Measurements from ENCODE around the gene GON7.

DNA sequence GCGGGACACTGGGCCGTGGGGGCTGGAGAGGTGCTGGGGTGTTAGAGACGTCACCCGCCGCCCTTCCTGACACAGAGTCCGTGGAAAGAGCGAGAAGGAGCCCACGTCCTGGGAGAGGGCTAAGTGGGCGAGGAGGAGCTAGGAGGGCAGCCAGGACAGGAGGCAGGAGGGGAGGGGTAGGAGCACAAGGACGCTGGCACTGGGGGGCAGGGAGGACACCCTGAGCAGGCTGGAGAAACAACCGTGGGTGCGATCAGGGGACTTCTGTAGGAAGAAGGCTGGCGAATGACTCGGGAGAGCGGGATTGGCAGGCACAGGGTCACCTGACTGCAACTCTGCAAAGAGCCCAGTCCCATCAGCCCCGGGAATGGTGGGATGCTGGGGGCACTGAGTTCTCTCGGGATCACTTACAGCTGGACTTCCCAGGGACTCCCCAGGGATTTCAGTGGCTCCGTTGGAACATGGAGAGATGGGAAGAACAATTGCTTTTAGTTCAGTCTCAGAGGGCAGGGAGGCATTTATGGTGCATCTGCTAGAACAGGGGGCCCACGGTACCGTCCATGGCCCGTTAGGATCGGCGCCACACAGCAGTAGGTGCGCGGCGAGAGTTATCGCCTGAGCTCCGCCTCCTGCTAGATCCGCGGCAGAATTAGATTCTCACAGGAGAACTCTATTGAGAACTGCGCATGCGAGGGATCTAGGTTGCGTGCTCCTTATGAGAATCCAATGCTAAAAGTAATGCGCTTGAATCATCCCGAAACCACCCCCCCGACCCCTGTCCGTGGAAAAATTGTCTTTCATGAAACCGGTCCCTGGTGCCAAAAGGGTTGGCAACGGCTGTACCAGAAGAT, 24.5 kb upstream of the GON7 start:
- TF ChIP-seq, protein P1, sequence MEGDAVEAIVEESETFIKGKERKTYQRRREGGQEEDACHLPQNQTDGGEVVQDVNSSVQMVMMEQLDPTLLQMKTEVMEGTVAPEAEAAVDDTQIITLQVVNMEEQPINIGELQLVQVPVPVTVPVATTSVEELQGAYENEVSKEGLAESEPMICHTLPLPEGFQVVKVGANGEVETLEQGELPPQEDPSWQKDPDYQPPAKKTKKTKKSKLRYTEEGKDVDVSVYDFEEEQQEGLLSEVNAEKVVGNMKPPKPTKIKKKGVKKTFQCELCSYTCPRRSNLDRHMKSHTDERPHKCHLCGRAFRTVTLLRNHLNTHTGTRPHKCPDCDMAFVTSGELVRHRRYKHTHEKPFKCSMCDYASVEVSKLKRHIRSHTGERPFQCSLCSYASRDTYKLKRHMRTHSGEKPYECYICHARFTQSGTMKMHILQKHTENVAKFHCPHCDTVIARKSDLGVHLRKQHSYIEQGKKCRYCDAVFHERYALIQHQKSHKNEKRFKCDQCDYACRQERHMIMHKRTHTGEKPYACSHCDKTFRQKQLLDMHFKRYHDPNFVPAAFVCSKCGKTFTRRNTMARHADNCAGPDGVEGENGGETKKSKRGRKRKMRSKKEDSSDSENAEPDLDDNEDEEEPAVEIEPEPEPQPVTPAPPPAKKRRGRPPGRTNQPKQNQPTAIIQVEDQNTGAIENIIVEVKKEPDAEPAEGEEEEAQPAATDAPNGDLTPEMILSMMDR (IDR thresholded peaks at IDR 0.05; ENCODE audit: borderline replicate concordance, extremely low read depth, low read length, poor library complexity, severe bottlenecking) = no peak
- no peak for TF ChIP-seq EZH2 (IDR thresholded peaks at IDR 0.05; ENCODE audit: borderline replicate concordance, low read depth, low read length, severe bottlenecking)

All from DND-41 (cell line).